GM18909 (cell line): ENCODE results near the gene RAPGEF3.
A peak's percentile ranks its signal among the peaks of the same experiment; 100 is the strongest.

Experiments used
- ATAC-seq: cut with Tn5 transposase; IDR thresholded peaks from one replicate; pipeline ENCODE4 v1.9.1; 2021; ENCODE audit warnings: mild to moderate bottlenecking; ENCODE audit not compliant: unreplicated experiment, poor library complexity

Gene RAPGEF3

GRCh38 chr12:47705566-47706425 is 52.9 kb downstream of the RAPGEF3 start, which contains the start of gene RPAP3:
TSS of gene RPAP3 (minus strand) at chr12:47706030. CDS start at chr12:47702840, 3,190 bp downstream.
- ATAC-seq = peak; percentile 87

- no peak for ATAC-seq
Measured at GRCh38 chr12:47705229-47705565, 53.5 kb downstream of the RAPGEF3 start.

- no peak for ATAC-seq
Measured at GRCh38 chr12:47704719-47705118, 54.0 kb downstream of the RAPGEF3 start.

- no peak for ATAC-seq
Measured at GRCh38 chr12:47700263-47700662, 58.4 kb downstream of the RAPGEF3 start.

GRCh38 chr12:47698631-47699030 is 60.0 kb downstream of the RAPGEF3 start:
- no peak for ATAC-seq

GRCh38 chr12:47698055-47698454 is 60.6 kb downstream of the RAPGEF3 start:
- no peak for ATAC-seq

- no peak for ATAC-seq
Measured at GRCh38 chr12:47689215-47689614, 69.5 kb downstream of the RAPGEF3 start.

GRCh38 chr12:47687636-47688035 is 71.0 kb downstream of the RAPGEF3 start:
- no peak for ATAC-seq

GRCh38 chr12:47686645-47687240 is 71.9 kb downstream of the RAPGEF3 start:
- peak; percentile 54 for ATAC-seq
